GM19035 (cell line): ENCODE results near the gene CES4A.
A peak's percentile ranks its signal among the peaks of the same experiment; 100 is the strongest.

Source experiments
- ATAC-seq: cut with Tn5 transposase; IDR thresholded peaks from one replicate; pipeline ENCODE4 v1.9.1; 2021; ENCODE audit not compliant: unreplicated experiment

CES4A gene

GRCh38 chr16:67017810-67018488 is 29.6 kb downstream of the CES4A start:
- ATAC-seq: peak; percentile 73

- ATAC-seq: no peak
These were observed 30.8 kb downstream of the CES4A start for GRCh38 chr16:67019171-67019570.

GRCh38 chr16:67021321-67021720 is 32.9 kb downstream of the CES4A start:
- ATAC-seq: no peak

- no peak for ATAC-seq
These were observed 34.3 kb downstream of the CES4A start for GRCh38 chr16:67022531-67023214.

GRCh38 chr16:67023689-67024088 is 35.3 kb downstream of the CES4A start:
- no peak for ATAC-seq

GRCh38 chr16:67024384-67025209 is 36.2 kb downstream of the CES4A start:
- ATAC-seq: no peak

GRCh38 chr16:67025210-67025550 is 36.8 kb downstream of the CES4A start:
- ATAC-seq: no peak

GRCh38 chr16:67026570-67026969 is 38.2 kb downstream of the CES4A start:
- ATAC-seq: no peak

- no peak for ATAC-seq
These were observed 38.7 kb downstream of the CES4A start for GRCh38 chr16:67027046-67027445.

GRCh38 chr16:67028167-67028695 is 39.8 kb downstream of the CES4A start:
- ATAC-seq: no peak

GRCh38 chr16:67028696-67029253 is 40.4 kb downstream of the CES4A start, which contains the start of gene CBFB:
Gene CBFB, plus strand, starts transcription at chr16:67029149. Its CDS starts 259 bp downstream, at chr16:67029408.
- peak; percentile 75 for ATAC-seq

GRCh38 chr16:67029254-67030096 is 41.1 kb downstream of the CES4A start:
- peak; percentile 52 for ATAC-seq

GRCh38 chr16:67030221-67030962 is 42.0 kb downstream of the CES4A start:
- ATAC-seq: no peak

- ATAC-seq: no peak
These were observed 46.1 kb downstream of the CES4A start for GRCh38 chr16:67034487-67034886.

GRCh38 chr16:67035364-67035763 is 47.0 kb downstream of the CES4A start:
- no peak for ATAC-seq

- ATAC-seq: no peak
These were observed 47.9 kb downstream of the CES4A start for GRCh38 chr16:67036323-67036741.

GRCh38 chr16:67039260-67040020 is 51.1 kb downstream of the CES4A start:
- ATAC-seq: no peak

- ATAC-seq: no peak
These were observed 51.8 kb downstream of the CES4A start for GRCh38 chr16:67040166-67040565.

- no peak for ATAC-seq
These were observed 52.5 kb downstream of the CES4A start for GRCh38 chr16:67040906-67041305.
